Uterus (tissue), 4 donors: ENCODE results near the gene FCRL6. TPM values are rescaled to one million over a fixed set of nuclear protein-coding genes. Genes with fewer than 3 reads are reported as not detected.

ENCODE experiments used
- DNase-seq, 2 donors: peaks; one replicate each; pipeline ENCODE4 v3.0.0-alpha.2; 2019 to 2020
- H3K27ac ChIP-seq, 2 donors: fragments of 200-600 bp; sonication (generic); 1 replicate in 1 of 2; 2 replicates in 1 of 2; pipeline ENCODE4 v1.5.1; 2016 to 2018
- H3K27me3 ChIP-seq, 2 donors: fragments of 200-600 bp; sonication (generic); one replicate each; pipeline ENCODE4 v1.5.1; 2018 to 2019; ENCODE audit warnings: control low read depth in 1 of 2
- H3K36me3 ChIP-seq, 2 donors: fragments of 200-600 bp; sonication (generic); one replicate each; pipeline ENCODE4 v1.5.1; 2019; ENCODE audit warnings: control low read depth in 1 of 2
- H3K4me1 ChIP-seq, 2 donors: fragments of 200-600 bp; sonication (generic); one replicate each; pipeline ENCODE4 v1.5.1; 2018 to 2019; ENCODE audit warnings: control low read depth in 1 of 2
- H3K4me3 ChIP-seq, 2 donors: fragments of 200-600 bp; sonication (generic); 1 replicate in 1 of 2; 2 replicates in 1 of 2; pipeline ENCODE4 v1.5.1; 2018 to 2019; ENCODE audit warnings: mild to moderate bottlenecking in 1 of 2
- H3K9me3 ChIP-seq, 2 donors: fragments of 200-600 bp; sonication (generic); one replicate each; pipeline ENCODE4 v1.5.1; 2019; ENCODE audit warnings: control low read depth in 1 of 2
- POLR2A ChIP-seq, 2 donors: fragments of 450-650 bp; IDR thresholded peaks; one replicate each; pipeline ENCODE4 v1.6.1; 2016; ENCODE audit warnings: antibody characterized with exemption in 2 of 2, mild to moderate bottlenecking in 1 of 2, moderate library complexity in 1 of 2
- intact Hi-C: fragments of 100-400 bp; cut with DNase I; formaldehyde crosslinking; loops from one replicate; pipeline ENCODE4 v1.15.1; 2023; ENCODE audit warnings: low total_unique reads
- small RNA-seq: library from RNA; depleted of rRNA; stranded (forward); fragments of <200 nt; gene quantifications from one replicate; pipeline ENCODE3, GENCODE V24; 2016
- total RNA-seq, 4 donors: library from RNA; depleted of rRNA in 3 of 4; stranded (reverse); fragments of >200 nt in 3 of 4; gene quantifications; one replicate each; pipeline versions ENCODE4 v1.1.0 to v1.2.4, GENCODE V29; 2014 to 2023
- TF ChIP-seq, protein P1 (sequence below), 4 experiments: fragments of 200-600 bp in 2 of 4; fragments of 450-650 bp in 2 of 4; sonication (generic) in 2 of 4; IDR thresholded peaks; one replicate each; pipeline ENCODE4 v1.5.1; 2016 to 2019; ENCODE audit warnings: antibody characterized with exemption in 4 of 4, mild to moderate bottlenecking in 2 of 4, moderate library complexity in 1 of 4
- donor health status: DM: yes; HTN: yes; CAD: no.

Gene FCRL6
- total RNA-seq, 4 donors from 2014 or later, result 0.21 to 1.1 TPM; not detected in 2

DNA sequence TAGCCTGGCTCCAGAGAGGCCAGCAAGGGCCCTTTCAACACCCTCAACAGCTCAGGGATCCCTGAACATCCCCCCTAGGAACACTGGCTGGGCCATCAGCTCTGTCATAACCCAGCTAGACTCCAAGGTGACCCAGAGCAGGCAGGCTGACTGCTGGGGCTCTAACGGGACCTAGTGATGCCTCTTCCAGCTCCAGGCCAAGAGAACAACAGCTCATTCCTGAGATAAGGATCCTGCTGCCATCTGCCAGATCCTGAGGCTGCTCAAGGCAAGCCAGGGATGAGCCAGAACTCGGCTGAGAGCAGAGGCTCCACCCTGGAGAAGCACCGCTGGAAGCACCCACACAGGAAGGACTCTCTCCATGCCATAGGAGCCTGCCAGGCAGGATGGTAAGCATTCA, 58.3 kb downstream of the FCRL6 start:
- Histone ChIP-seq H3K27me3 (no peaks in the 10 kb centered on the region), H3K9me3 (no peaks in the 10 kb centered on the region), H3K4me1 (no peaks in the 10 kb centered on the region), H3K27ac (peak overlapping the region in 1 of 2 donors; percentile 8), H3K4me3 (no peak overlapping the region), H3K36me3 (no peaks in the 10 kb centered on the region)
- DNase-seq, result no peak
- TF ChIP-seq, protein P1, sequence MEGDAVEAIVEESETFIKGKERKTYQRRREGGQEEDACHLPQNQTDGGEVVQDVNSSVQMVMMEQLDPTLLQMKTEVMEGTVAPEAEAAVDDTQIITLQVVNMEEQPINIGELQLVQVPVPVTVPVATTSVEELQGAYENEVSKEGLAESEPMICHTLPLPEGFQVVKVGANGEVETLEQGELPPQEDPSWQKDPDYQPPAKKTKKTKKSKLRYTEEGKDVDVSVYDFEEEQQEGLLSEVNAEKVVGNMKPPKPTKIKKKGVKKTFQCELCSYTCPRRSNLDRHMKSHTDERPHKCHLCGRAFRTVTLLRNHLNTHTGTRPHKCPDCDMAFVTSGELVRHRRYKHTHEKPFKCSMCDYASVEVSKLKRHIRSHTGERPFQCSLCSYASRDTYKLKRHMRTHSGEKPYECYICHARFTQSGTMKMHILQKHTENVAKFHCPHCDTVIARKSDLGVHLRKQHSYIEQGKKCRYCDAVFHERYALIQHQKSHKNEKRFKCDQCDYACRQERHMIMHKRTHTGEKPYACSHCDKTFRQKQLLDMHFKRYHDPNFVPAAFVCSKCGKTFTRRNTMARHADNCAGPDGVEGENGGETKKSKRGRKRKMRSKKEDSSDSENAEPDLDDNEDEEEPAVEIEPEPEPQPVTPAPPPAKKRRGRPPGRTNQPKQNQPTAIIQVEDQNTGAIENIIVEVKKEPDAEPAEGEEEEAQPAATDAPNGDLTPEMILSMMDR (IDR thresholded peaks at IDR 0.05), result no peak
- no peak for TF ChIP-seq POLR2A (IDR thresholded peaks at IDR 0.05)
- intact Hi-C loops, result no loop called here

DNA sequence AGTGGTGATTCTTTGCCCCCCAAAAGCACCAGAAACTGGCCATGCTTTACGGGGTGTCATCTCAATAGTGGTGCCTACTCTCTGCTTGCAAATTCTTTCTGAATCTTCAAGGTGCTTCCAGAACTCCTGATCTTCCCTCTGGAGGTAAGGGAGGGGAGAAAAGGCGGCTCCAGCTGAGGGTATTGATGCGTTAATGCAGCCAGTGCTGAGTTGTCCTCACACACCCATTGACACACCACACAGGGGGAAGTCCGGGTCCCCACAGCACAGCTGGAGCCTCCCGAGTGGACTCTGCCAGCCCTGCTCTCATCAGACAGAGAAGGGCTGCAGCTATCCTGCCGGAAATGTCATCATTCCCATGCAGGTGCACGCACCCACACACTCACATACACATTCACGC, 59.1 kb downstream of the FCRL6 start:
- H3K9me3 ChIP-seq, result no peaks in the 10 kb centered on the region
- H3K4me1 ChIP-seq, result no peaks in the 10 kb centered on the region
- H3K27ac ChIP-seq, result no peak overlapping the region
- no peak for DNase-seq
- no peak for TF ChIP-seq POLR2A (IDR thresholded peaks at IDR 0.05)
- TF ChIP-seq, protein P1 (IDR thresholded peaks at IDR 0.05), result no peak
- intact Hi-C loops, result no loop called here
- no peak overlapping the region for H3K4me3 ChIP-seq
- no peaks in the 10 kb centered on the region for H3K36me3 ChIP-seq
- H3K27me3 ChIP-seq, result no peaks in the 10 kb centered on the region

DNA sequence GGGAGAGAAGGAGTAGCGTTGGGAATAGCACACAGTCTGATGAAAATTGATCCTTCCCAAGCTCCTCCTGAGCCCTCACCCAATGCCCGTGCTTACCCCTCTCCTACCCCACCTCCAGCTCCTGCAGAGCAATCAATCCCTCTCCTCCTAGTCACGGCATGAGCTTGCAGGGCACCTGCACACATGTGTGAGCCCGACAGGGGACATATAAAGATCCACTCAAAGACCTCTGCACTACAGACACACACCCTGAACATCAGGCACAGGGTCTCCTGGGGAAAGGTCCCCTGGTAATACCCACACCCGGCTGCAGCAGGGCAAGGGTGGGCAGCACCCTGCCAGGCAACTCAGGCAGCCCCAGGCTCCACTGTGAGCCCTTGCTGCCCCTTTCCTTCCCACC, 59.9 kb downstream of the FCRL6 start:
- Histone ChIP-seq H3K9me3 (no peaks in the 10 kb centered on the region), H3K4me3 (no peak overlapping the region), H3K27ac (no peak overlapping the region), H3K4me1 (no peaks in the 10 kb centered on the region), H3K27me3 (no peaks in the 10 kb centered on the region), H3K36me3 (no peaks in the 10 kb centered on the region)
- TF ChIP-seq POLR2A (IDR thresholded peaks at IDR 0.05), result no peak
- TF ChIP-seq, protein P1 (IDR thresholded peaks at IDR 0.05), result no peak
- intact Hi-C loops, result no loop called here
- no peak for DNase-seq

DNA sequence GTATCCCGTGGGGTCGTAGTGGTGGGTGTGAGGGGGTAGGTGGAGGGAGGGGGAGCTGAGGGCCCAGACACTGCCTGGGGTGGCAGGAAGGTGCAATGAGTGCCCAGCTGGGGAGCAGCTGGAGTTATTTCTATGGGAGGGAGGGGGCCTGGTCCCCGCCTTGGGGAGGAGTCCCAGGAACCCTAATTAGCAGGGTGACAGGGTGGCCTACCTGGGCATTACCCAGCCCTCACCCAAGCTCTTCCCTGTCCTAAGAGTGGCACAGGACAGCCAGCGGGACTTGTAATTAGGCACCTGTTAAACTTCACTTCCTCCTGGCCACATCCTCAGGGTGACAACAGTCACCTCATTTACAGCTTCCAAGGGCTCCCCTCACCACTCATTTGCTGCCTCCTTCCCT, 60.4 kb downstream of the FCRL6 start, which contains the start of gene VSIG8:
VSIG8 (minus strand) TSS at position 101 of the 400 bp plus-strand sequence. CDS start 136 bp downstream, outside the sequence.
- Histone ChIP-seq H3K27me3 (no peaks in the 10 kb centered on the region), H3K36me3 (no peaks in the 10 kb centered on the region), H3K27ac (no peak within 1 kb of the TSS), H3K9me3 (no peaks in the 10 kb centered on the region), H3K4me1 (no peaks in the 10 kb centered on the region), H3K4me3 (no peak within 1 kb of the TSS)
- TF ChIP-seq POLR2A (IDR thresholded peaks at IDR 0.05), result no peak
- TF ChIP-seq, protein P1 (IDR thresholded peaks at IDR 0.05), result no peak
- intact Hi-C loops, result no loop called here
- no peak for DNase-seq

DNA sequence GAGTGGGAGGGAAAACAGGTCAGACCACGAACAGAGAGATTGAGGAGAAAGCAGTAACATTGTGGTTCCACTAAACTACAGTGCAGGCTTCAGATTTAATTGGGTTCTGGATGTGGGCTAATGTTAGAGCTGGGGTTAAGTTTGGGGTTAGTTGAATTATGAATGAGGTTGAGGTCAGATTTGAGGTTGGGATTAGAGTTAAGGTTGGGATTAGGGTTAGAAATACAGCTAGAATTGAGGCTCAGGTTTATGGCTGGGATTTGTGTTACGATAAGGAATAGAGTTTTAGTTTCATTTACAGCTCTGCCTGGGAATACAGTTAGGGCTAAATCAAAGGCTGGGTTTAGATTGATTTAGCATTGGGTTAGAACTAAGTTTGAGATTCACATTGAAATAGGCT, 62.1 kb downstream of the FCRL6 start:
- Histone ChIP-seq H3K27ac (no peak overlapping the region), H3K27me3 (no peaks in the 10 kb centered on the region), H3K36me3 (no peaks in the 10 kb centered on the region), H3K4me3 (no peak overlapping the region), H3K9me3 (no peaks in the 10 kb centered on the region), H3K4me1 (peaks cover 0 to 7% of the 10 kb centered on the region in 2 donors)
- TF ChIP-seq, protein P1 (IDR thresholded peaks at IDR 0.05), result no peak
- no peak for TF ChIP-seq POLR2A (IDR thresholded peaks at IDR 0.05)
- intact Hi-C loops, result no loop called here
- DNase-seq, result no peak

Small RNAs within 50 kb of the gene (small RNA-seq; reads per million reads assigned to genes)
- gene RF00570, result not detected

Other genes starting within 250 kb of the FCRL6 start
- gene APCS, start 214.5 kb upstream of the FCRL6 start, total RNA-seq, result not detected
- 1 to 10 TPM in 2 of 4 donors, not detected in 2; 1.4 to 2.1 TPM for gene CRP, start 87.8 kb upstream of the FCRL6 start, total RNA-seq
- 100 to 1,000 TPM in 1 of 4 donors, 10 to 100 TPM in 3; 15.6 to 121 (median 50.8) TPM for gene DUSP23, start 21.4 kb upstream of the FCRL6 start, total RNA-seq
- gene SLAMF8, start 24.5 kb downstream of the FCRL6 start, total RNA-seq, result 1 to 10 TPM in 2 of 4 donors, under 1 TPM in 1, not detected in 1; 0.28 to 3.2 (median 1.1) TPM
- under 1 TPM in 1 of 4 donors, not detected in 3; 0.37 TPM for gene VSIG8, start 60.3 kb downstream of the FCRL6 start, total RNA-seq
- 1 to 10 TPM in 2 of 4 donors, under 1 TPM in 1, not detected in 1; 0.97 to 3.6 (median 1.8) TPM for gene CFAP45, start 97.8 kb downstream of the FCRL6 start, total RNA-seq
- gene TAGLN2, start 123.1 kb downstream of the FCRL6 start, total RNA-seq, result 100 to 1,000 TPM; 113 to 246 (median 197) TPM
- 1 to 10 TPM in 2 of 4 donors, under 1 TPM in 1, not detected in 1; 0.29 to 6.2 (median 1.2) TPM for gene IGSF9, start 143.3 kb downstream of the FCRL6 start, total RNA-seq
- gene SLAMF9, start 151.9 kb downstream of the FCRL6 start, total RNA-seq, result not detected
- gene PIGM, start 229.6 kb downstream of the FCRL6 start, total RNA-seq, result 1 to 10 TPM; 1.8 to 9.4 (median 7.5) TPM